Measurements from ENCODE around the gene PSMB7. TPM values are rescaled to one million over a fixed set of nuclear protein-coding genes. Genes with fewer than 3 reads are reported as not detected.

The PSMB7 gene
- total RNA-seq, 1 donor from 2014 or later: 181 TPM

DNA sequence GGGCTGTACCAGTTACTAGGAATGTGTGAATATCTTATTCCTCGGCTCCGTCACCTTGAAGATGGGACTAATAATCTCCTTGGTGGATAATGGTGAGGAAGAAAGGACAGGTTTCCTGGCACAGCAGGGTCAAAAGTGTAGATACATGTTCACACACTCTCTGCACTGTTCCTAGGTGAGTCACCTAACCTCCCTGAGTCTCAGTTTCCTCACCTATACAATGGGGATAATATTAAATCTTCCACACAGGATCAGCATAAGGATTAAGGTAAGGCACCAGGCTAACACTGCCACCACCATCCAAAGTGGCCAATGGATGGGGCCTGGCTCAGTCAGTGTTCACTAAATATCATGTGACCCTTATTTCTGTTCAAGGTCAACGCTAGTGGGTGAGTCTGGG lies 66.9 kb downstream of the PSMB7 start:
- DNase-seq (ENCODE audit: low spot score in 2 of 2) (no peak), FAIRE-seq (no peak)

DNA sequence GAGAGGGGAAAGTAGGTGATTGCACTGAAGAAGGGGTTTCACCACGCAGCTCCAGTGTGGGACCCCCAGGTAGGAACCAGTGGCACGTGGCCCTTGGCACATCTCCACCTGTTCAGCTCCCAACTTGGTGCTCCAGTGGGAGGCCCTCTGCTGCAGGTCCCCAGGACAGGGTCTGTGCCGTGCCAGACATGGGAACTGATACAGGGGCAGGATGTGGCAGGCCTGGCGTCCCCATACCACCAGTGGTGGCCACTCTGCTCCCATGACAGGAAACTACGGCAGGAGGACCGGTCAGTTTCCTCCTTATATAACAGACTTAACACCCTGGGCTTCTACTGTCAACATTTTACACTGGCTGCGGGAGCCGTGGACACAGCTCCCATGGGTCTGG lies 67.3 kb downstream of the PSMB7 start:
- FAIRE-seq (no peak), DNase-seq (ENCODE audit: low spot score in 2 of 2) (no peak)

DNA sequence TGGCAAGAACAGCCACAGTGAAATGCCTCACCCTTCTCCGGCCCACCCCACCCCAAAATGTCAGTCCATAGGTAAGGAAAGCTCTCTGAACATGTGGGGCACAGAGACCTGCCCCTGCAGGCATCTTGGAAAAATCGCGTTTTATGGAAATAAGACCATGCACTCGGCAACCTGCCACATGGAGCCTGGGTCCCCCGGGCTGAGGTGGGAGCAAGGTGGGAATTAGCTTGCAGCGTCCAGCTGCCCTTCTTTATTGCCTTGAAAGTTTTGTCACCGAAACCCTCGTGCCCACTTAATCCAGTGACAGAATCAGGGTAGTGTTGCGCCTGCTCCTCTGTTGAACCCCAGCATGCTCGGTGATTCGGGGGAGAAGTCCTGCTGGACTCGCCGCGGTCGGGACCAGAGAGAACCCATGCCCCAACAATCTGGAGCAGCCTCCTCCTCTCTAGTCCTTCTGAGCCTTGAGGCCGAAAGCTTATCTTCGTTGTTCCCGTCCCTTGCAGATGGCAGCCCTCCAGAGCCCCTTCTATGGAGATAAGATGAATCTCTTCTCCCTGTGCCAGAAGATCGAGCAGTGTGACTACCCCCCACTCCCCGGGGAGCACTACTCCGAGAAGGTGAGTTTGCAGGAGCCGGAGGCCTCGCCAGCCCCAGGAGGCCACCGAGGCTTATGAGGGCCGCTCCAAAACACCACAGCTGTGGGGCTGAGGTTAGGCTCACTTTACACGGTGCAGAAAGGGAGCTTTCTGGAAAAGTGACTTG lies 67.9 kb downstream of the PSMB7 start:
- no peak for FAIRE-seq

DNA sequence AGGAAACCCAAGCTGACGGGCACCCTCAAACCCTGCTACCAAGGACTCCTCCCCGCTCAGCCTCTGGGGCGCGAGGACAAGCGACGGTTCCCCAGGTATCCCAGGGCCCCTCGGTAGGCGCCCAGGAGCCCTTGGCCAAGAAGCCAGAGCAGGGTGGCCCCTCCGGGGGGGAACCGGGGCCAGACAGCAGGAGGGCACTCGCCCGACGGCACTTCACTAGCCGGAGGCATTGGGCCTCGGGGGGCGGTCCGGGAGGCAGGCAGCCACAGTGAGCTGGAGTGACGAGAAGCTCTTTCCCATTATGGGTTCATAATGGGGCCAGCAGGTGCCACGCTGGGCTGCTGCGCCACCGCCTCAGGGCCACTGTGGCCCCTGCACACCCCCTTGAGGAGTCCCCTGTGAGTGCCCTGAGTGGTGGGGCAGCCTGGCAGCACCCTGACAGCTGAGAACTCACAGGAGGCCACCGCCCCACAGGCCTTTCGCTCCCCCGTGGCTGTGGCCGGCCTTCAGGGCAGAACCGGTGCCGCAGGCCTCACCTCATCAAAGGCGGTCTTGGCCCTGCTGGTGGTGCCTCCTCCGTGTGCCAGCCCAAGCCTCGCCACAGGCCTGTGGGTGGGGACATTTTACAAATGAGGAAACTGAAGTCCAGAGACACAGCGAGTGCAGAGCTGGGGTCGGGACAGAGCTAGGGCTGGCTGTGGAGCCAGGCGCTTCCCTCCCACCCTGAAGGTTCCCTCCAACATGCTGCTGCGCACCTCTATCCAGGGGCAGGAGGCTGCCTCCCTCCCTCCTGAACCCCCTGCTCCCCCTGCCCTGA lies 68.7 kb downstream of the PSMB7 start:
- no peak for FAIRE-seq
- DNase-seq (ENCODE audit: low spot score in 2 of 2): no peak

More for the DNA sequence above, 67.9 kb downstream of the PSMB7 start:
- no peak for DNase-seq (ENCODE audit: low spot score in 2 of 2)

DNA sequence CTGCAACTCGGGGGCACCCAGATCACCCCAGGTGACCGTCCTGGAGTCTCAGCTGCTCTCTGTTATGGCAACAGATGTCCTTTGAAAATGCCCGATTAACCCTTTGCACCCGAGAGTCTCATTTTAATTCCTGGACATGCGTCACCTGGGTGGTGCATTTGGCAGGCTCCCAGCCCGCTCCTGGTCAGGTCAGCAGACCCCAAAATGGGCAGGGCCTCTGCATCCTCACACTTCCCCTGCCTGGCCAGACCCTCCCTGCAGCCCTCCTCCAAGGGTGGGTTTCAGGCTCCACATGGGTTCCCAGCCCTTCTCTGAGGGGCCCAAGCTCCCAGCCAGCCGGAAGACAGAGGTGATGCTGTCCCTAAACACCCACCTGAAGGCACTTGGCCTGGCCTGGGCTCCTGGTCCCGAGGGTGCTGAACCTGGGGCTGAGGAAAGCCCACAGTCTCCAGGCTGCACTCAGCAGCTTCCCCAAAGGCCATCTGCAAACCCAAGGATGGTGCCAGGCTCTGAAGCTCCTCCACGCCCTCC lies 69.4 kb downstream of the PSMB7 start:
- no peak for DNase-seq (ENCODE audit: low spot score in 2 of 2)
- FAIRE-seq: no peak

DNA sequence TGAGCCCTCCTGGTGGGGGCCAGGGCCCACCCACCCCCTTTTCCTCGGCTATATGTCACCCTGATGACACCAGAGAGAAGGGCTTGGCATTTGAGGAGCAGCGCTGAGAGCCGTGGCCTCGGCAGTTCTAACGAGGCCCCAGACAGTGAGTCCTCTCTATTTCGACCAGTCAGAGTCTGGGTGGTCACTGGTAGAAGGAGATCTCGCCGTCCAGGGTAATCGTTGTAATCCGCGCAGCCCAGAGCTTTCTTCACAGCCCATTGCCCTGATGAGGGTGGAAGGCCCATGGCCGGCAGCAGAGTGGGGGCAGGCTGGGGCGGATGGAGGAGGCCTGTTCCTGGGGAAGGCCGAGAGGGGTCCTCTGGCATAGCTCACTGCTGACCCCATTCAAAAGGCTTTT lies 70.2 kb downstream of the PSMB7 start:
- FAIRE-seq: no peak
- DNase-seq (ENCODE audit: low spot score in 2 of 2): no peak

DNA sequence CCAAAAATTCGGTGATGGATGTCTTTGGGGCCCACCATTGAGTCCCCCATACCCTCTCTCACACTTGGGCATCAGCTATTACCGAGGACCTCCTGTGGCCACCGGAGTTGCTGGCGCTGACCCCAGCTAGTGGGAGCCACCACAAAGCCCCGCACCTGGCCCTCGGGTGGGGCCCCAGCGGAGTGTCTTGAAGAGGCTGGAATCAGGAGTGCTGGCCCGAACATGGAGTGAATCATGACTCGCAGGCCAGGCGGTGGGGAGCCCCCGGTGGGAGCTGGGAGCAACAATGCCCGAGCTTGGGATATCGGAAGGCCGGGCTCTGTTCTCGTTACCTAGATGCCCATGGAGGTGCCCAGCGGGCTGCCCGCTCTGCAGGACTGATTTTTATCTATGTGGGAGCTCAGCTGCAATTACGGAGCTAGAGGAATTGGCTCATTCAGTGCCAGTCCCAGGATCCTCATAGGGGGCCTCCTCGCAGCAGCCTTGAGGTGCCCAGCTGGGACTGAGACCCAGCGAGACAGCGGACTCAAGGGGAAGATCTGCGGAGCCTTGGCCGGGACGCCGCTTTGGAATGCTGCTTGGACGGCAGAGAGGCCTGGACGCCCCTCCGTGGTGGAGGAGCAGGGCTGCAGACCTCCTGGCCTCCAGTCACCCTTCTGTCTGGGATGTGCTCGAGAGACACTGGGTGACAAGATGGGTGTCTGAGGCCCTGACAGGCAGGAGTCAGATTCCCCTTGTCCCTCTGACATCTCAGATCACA lies 70.8 kb downstream of the PSMB7 start:
- FAIRE-seq (no peak), DNase-seq (ENCODE audit: low spot score in 2 of 2) (no peak)

DNA sequence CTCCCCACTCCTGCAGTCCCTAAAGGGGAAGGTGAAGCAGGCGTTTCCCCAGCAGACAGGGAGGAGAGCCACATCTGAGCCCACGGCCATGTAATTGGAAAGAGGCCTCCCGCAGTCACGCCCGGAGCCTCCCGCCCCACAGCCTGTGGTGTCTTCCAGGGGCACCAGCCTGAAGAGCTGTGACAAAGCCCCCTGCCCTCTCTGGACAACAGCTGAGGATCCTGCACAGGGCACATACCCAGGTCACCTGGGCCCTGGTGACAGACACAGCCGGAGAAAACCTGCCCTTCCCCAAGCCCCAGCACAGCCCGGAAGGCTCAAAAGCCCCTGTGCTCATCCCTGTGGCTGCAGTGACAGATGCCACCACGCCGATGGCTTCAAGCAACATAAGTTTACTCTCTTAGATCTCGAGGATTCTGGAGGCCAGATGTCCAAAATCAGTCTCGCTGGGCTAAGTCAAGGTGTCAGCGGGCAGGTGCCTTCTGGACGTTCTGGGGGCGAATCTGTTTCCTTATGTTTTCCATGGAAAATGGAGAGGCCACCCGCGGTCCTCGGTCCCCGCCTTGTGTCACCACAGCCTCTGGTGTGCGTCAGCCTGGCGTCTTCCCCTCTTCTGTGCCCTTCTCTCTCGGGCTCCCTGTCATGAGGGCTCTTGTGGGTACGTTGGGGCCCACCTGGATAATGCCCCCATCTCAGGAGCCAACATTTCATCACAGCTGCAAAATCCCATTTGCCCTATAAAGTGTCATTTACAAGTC lies 71.5 kb downstream of the PSMB7 start:
- no peak for FAIRE-seq
- DNase-seq (ENCODE audit: low spot score in 2 of 2): no peak

DNA sequence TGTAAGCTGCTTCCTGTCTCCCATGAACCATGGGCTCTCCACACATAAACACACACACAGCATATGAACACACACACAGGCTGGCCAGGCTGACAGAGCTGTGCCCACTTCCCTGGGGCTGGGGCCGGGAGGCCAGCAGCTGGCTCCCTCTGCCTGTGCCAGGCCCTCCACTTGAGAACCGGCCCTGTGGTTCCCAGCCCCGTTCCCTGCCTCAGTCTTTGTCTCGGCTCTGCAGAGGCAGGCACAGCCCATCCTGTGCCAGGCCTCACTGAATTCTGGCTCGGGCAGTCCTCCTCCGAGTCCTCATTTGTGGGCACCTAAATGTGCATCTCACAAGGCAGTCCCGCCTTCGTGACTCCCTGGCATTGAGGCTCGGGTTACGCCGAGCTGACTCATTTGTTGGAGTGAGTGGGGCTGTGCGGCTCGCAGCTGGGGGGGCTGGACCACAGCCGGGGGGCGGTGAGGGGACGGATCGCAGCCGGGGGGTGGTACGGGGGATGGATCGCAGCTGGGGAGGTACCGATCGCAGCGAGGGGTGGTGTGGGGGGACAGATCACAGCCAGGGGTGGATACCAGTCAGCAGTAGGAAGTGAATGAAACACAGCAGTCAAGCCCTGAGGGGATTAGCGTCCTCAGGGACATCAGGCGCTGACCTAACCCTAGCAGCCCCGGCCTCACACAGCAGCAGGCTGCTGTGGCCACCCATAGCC lies 72.3 kb downstream of the PSMB7 start:
- DNase-seq (ENCODE audit: low spot score in 2 of 2): peak; percentile 64 to 82
- FAIRE-seq: no peak

DNA sequence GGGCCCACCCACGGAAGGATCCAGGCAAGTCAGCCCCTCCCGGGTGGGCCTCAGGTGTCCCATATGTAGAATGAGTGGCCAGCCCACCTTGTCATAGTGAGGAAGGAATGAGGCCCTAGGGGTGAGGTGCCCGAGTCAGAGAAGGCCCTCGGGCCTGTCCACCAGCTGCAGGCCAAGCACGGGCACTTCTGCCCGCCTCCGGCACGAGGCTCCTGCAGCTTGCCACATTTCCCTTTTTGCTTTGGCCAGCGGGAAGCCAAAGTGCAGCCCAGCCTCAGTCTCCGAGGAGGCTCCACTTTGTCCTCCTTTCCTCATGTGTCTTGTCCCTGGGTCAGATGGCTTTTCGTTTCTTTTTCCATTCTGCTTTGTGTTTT lies 72.9 kb downstream of the PSMB7 start:
- DNase-seq (ENCODE audit: low spot score in 2 of 2) (no peak), FAIRE-seq (no peak)

DNA sequence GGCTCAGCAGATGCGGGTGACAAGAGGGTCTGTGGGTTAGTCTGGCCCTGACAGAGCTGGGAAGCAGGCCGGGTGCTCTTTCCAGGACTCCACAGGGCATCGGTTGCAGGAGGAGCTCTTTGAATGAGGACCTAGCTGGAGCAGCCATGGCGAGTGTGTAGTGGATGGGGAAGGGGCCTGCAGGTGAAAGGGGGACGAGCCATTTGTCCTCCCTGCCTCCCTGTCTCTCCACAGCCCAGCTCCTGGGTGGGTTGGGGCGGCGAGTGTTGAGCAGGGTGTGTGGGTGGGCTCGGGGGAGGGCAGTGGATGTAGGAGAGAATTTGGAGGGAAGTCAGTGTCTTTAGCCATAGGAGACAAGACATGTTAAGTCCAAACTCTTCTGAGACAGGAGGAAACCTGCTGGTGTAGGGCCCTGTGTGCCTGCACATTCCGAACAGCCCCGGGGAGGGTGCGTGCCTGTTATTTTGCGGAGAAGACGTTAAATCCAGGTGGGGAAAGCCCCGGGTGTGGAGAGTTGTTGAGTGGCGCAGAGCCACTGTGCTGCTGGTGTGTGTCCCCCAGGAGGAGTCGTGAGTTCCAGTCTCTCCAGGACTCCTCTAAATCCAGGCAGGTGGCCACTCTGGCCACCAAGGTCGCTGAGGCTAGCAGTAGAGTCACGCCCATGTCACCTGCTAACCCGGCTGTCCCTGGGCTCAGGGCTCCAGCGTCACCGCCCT lies 73.6 kb downstream of the PSMB7 start:
- FAIRE-seq (no peak), DNase-seq (ENCODE audit: low spot score in 2 of 2) (no peak)

DNA sequence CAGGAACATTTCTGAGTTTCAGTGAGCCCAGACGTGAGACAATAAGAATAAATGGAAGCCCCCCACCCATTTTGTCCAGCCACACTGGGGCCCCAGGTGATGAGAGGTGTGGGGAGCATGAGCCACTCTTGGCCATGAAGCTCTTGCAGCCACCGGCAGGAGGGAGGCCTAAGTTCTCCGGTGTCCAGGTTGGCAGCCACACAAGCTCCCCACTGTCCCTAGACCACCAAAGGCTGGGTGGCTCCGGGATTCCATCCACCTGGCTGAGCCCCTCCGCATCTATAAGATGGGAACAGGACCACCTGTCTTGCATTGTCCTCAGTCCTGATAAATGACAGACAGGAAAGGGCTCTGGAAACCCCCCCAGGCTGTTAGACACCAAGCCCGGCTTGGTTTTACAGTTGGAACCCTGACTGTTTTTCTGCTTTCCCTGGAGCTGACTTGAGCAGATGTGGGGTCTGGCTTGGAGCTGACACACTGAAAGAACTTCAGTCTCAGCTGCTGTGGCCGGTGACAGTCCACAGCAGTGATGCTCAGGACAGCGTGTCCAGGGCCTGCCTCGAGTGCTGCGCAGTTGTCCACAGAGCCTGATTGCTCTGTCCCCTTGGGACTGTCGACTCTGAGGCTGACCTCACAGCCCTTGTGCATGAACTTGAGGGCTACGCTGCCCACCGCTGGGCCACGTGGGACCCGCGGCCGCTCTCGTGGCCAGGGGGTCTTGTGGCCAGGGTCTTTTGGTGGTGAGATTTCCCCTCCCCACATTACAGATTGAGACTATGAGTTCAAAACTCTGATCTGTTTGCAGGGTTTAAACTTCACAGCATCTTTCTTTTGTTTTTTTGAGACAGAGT lies 74.8 kb downstream of the PSMB7 start:
- FAIRE-seq (no peak), DNase-seq (ENCODE audit: low spot score in 2 of 2) (no peak)

DNA sequence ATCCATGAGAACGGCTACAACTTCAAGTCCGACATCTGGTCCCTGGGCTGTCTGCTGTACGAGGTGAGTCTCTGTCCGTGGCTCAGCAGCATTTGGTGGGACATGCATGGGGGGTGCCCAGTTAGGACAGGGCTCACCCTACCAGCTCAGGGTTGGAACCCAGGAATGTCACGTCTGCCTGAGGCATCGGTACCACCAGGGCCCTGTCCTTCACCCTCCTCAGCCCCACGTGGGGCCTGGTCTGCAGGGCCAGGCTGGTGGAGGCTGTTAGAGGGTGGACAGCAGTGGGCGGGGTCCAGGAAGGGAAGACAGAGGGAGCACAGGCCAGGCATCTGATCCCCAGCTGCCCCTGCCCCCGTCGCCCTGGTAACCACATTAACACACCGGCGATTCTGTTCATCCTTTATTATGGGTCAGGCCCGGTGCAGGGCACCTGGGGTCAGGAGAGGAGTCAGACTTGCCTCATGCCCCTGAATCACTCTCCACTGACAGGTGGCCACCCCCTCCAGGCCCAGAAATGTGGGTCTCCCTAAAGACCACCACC lies 75.6 kb downstream of the PSMB7 start:
- FAIRE-seq (no peak), DNase-seq (ENCODE audit: low spot score in 2 of 2) (no peak)

DNA sequence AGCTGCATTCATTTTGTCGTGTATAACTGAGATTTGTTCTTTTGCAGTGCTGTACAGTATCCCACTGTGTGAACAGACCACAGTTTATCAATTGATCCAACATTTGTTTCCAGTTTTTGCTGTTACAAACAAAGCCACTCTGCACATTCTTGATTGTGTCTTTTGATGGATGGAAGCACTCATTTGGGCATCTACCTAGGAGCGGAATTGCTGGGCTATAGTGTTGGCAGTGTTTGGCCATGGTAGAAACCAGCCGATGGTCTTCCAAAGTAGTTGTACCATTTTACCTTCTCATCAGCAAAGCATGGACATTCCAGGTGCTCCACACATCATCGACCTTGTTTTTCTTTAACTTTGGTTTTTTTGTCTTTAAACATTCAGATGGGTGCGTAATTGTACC lies 77.7 kb downstream of the PSMB7 start:
- DNase-seq (ENCODE audit: low spot score in 2 of 2): no peak
- FAIRE-seq: no peak

DNA sequence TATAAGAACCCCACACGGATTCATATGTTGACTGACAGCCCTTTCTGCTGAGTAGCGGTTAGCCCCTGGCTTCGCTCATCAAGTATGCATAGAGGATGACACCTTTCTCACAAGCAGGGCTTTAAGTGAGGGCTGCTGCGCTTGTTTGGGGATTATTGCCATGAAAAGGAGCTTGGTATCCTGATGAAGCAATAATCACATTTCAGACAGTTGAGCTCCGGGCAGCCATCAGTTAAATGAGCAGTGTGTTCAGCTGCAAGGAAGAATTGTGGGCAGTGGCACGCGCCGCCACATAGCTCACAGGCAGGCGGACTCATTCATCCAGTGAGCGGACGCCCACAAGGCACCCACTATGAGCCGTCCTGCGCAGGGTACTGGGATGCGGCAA lies 79.9 kb downstream of the PSMB7 start:
- DNase-seq (ENCODE audit: low spot score in 2 of 2): no peak
- no peak for FAIRE-seq

DNA sequence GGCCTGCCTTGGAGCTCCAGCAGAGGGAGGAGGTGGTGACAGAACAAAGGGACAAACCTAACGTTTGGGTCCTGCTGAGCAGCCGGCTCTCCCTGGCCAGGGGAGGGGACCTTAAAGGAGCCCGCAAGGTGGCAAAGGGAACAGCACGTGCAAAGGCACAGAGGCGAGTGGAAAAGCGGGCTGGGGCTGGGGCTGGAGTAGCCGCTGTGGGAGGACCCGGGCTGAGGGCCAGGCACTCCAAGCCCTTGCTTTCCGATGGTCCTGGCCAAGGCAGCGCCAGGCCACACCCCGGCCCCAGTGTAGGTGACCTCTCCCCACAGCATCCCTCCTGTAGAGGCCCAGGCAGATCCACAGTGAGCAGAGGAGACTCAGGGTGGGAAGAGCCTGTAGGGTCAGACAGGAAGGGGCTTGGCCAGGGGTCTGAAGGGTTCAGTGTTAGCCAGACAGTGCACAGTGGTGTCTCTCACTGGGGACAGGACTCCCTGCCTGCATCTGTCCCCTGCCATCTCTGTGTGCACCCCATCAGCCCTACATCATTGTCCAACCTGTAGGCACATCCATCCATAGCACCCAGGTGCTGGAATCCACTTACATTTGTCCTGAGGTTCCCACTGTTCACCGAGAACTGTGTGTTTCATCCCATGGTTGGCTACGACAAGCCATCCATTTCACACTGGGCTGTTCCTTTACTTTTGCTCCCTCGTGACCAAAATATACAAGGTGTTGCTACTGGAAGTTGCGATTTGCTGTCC lies 80.5 kb downstream of the PSMB7 start:
- DNase-seq (ENCODE audit: low spot score in 2 of 2) (no peak), FAIRE-seq (no peak)

DNA sequence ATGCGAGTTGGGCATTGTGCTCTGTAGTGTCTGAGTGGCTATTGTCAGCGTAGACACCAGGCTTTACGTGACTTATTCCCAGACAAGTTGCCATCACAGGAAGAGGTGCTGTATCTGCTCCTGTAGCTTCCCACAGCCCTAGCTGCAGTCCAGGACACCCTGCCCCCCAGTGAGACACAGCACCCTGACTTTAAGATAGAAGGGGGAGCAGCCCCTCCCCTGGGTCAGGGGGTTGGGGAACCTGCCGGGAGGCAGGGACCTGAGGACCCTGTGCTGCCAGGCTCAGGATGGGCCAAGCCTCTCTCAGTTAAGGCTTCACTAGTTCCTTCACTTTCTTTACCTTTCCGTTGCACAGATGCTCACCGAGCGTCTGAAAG lies 82.1 kb downstream of the PSMB7 start:
- FAIRE-seq: no peak
- DNase-seq (ENCODE audit: low spot score in 2 of 2): no peak

Measured in frontal cortex (tissue), 4 donors.